ENCODE data around the gene TSSK3. TPM values are rescaled to one million over a fixed set of nuclear protein-coding genes. Genes with fewer than 3 reads are reported as not detected.

TSSK3 gene
- total RNA-seq, 1 experiment from 2014 or later = not detected

GRCh38 chr1:32364836-32365235 lies 2.5 kb downstream of the TSSK3 start:
- intact Hi-C loops (cut with micrococcal nuclease) = no loop called here
- H3K9ac ChIP-seq (ENCODE audit: low read length) = no peak overlapping the region
- H3K36me3 ChIP-seq (ENCODE audit: low read depth, low read length) = peaks cover 11% of the 10 kb centered on the region
- TF ChIP-seq EZH2phosphoT487 (IDR thresholded peaks at IDR 0.05; ENCODE audit: borderline replicate concordance, low read length) (no peak), EZH2 (IDR thresholded peaks at IDR 0.05; ENCODE audit: low read length, unreplicated experiment) (no peak), CTCF (conservative IDR thresholded peaks at IDR 0.05; ENCODE audit: low read depth, low read length) (no peak)
- POLR2A ChIA-PET (ENCODE audit: unreplicated experiment) = no interaction called here
- no peak overlapping the region for H2AFZ ChIP-seq (ENCODE audit: low read length)
- BruUV-seq (replicated peaks) = no TSS peak
- no peaks in the 10 kb centered on the region for H3K4me1 ChIP-seq (ENCODE audit: insufficient read depth, low read length)
- H3K9me2 ChIP-seq (replicated peaks; ENCODE audit: low read length) = no peaks in the 10 kb centered on the region
- no peaks in the 10 kb centered on the region for H3F3A ChIP-seq (ENCODE audit: low read length, unreplicated experiment)
- no peaks in the 10 kb centered on the region for H3K9me3 ChIP-seq (ENCODE audit: low read length)
- CTCF ChIA-PET = no interaction called here
- H3K4me2 ChIP-seq (ENCODE audit: low read length) = no peak overlapping the region
- H3K4me3 ChIP-seq (ENCODE audit: low read length) = no peak overlapping the region
- no peak overlapping the region for H3K27ac ChIP-seq (ENCODE audit: low read length)
- ATAC-seq (no peak), DNase-seq (no peak)
- no peaks in the 10 kb centered on the region for H3K27me3 ChIP-seq (ENCODE audit: low read length)
- no peaks in the 10 kb centered on the region for H4K20me1 ChIP-seq (ENCODE audit: low read length)
- no peaks in the 10 kb centered on the region for H3K79me2 ChIP-seq (ENCODE audit: low read length)

- H3K27me3 ChIP-seq (ENCODE audit: low read length) = no peaks in the 10 kb centered on the region
- ChIA-PET CTCF (no interaction called here), POLR2A (ENCODE audit: unreplicated experiment) (no interaction called here)
- no peaks in the 10 kb centered on the region for H3K79me2 ChIP-seq (ENCODE audit: low read length)
- intact Hi-C loops (cut with micrococcal nuclease) = no loop called here
- H3K4me2 ChIP-seq (ENCODE audit: low read length) = no peak overlapping the region
- TSS peak; percentile 7 for BruUV-seq (replicated peaks)
- peaks cover 11% of the 10 kb centered on the region for H3K36me3 ChIP-seq (ENCODE audit: low read depth, low read length)
- H3K9me2 ChIP-seq (replicated peaks; ENCODE audit: low read length) = no peaks in the 10 kb centered on the region
- no peaks in the 10 kb centered on the region for H3F3A ChIP-seq (ENCODE audit: low read length, unreplicated experiment)
- H2AFZ ChIP-seq (ENCODE audit: low read length) = no peak overlapping the region
- DNase-seq (no peak), ATAC-seq (no peak)
- H4K20me1 ChIP-seq (ENCODE audit: low read length) = no peaks in the 10 kb centered on the region
- H3K9me3 ChIP-seq (ENCODE audit: low read length) = no peaks in the 10 kb centered on the region
- H3K27ac ChIP-seq (ENCODE audit: low read length) = no peak overlapping the region
- H3K4me3 ChIP-seq (ENCODE audit: low read length) = no peak overlapping the region
- H3K9ac ChIP-seq (ENCODE audit: low read length) = no peak overlapping the region
- TF ChIP-seq EZH2phosphoT487 (IDR thresholded peaks at IDR 0.05; ENCODE audit: borderline replicate concordance, low read length) = no peak
- no peak for TF ChIP-seq CTCF (conservative IDR thresholded peaks at IDR 0.05; ENCODE audit: low read depth, low read length)
- no peaks in the 10 kb centered on the region for H3K4me1 ChIP-seq (ENCODE audit: insufficient read depth, low read length)
Observed at GRCh38 chr1:32365445-32365844, 3.1 kb downstream of the TSSK3 start.

- no peak overlapping the region for H3K4me2 ChIP-seq (ENCODE audit: low read length)
- POLR2A ChIA-PET (ENCODE audit: unreplicated experiment) = no interaction called here
- H3K4me1 ChIP-seq (ENCODE audit: insufficient read depth, low read length) = no peaks in the 10 kb centered on the region
- no peaks in the 10 kb centered on the region for H3K27me3 ChIP-seq (ENCODE audit: low read length)
- no peak overlapping the region for H2AFZ ChIP-seq (ENCODE audit: low read length)
- no TSS peak for BruUV-seq (replicated peaks)
- H3F3A ChIP-seq (ENCODE audit: low read length, unreplicated experiment) = no peaks in the 10 kb centered on the region
- H3K9me2 ChIP-seq (replicated peaks; ENCODE audit: low read length) = no peaks in the 10 kb centered on the region
- H3K27ac ChIP-seq (ENCODE audit: low read length) = no peak overlapping the region
- H3K79me2 ChIP-seq (ENCODE audit: low read length) = no peaks in the 10 kb centered on the region
- CTCF ChIA-PET = no interaction called here
- intact Hi-C loops (cut with micrococcal nuclease) = no loop called here
- no peak for ATAC-seq
- DNase-seq = no peak
- H3K9me3 ChIP-seq (ENCODE audit: low read length) = no peaks in the 10 kb centered on the region
- no peak for TF ChIP-seq EZH2phosphoT487 (IDR thresholded peaks at IDR 0.05; ENCODE audit: borderline replicate concordance, low read length)
- no peak for TF ChIP-seq EZH2 (IDR thresholded peaks at IDR 0.05; ENCODE audit: low read length, unreplicated experiment)
- H3K36me3 ChIP-seq (ENCODE audit: low read depth, low read length) = peaks cover 14% of the 10 kb centered on the region
- no peak overlapping the region for H3K9ac ChIP-seq (ENCODE audit: low read length)
- H4K20me1 ChIP-seq (ENCODE audit: low read length) = no peaks in the 10 kb centered on the region
- no peak overlapping the region for H3K4me3 ChIP-seq (ENCODE audit: low read length)
Observed at GRCh38 chr1:32367912-32368635, 5.7 kb downstream of the TSSK3 start.
